SKM-1 (cell line): ENCODE results near the gene GIPC3.

Experiments used
- DNase-seq: peaks from one replicate; lab custom pipeline; 2025; ENCODE audit not compliant: unreplicated experiment; lab: John Stamatoyannopoulos, UW

Gene GIPC3

DNA sequence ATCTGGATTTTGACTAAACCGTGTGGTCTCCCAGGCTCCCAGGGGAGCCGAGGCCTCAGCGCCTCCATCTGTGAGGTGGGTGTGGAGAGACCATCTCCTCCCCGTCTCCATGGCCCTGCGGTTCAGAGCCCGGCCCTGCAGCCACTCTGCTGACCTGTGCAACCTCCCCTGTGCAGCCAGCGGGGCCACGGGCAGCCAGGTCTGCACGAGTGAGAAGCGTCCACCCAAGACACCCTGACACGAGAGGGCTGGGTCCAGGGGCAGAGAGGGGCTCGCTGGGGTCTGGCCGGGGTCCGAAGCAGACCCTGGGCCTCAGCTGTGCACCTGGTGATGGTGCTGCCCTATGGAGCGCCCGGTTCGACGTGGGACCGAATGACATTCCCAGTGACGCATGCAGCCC, 51.7 kb downstream of the GIPC3 start:
- no peak for DNase-seq

DNA sequence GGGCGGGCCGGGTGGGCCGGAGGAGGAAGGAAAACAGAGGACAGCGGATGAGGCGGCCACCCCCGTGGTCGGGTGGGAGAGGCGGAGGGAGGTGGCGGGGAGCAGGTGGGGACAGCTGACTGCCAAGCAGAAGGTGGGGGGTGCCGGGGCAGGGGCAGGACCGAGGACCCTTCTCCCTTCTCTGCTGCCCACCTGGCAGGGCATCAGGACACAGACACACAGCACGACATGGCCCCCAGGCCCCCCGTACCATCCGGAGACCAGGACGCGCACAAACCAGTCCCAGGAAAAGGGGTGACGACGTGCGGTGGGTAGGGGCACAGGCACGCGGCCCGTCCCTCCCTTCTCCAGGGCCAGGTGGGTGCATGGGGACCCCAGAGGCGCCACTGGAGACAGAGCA, 52.3 kb downstream of the GIPC3 start:
- no peak for DNase-seq

DNA sequence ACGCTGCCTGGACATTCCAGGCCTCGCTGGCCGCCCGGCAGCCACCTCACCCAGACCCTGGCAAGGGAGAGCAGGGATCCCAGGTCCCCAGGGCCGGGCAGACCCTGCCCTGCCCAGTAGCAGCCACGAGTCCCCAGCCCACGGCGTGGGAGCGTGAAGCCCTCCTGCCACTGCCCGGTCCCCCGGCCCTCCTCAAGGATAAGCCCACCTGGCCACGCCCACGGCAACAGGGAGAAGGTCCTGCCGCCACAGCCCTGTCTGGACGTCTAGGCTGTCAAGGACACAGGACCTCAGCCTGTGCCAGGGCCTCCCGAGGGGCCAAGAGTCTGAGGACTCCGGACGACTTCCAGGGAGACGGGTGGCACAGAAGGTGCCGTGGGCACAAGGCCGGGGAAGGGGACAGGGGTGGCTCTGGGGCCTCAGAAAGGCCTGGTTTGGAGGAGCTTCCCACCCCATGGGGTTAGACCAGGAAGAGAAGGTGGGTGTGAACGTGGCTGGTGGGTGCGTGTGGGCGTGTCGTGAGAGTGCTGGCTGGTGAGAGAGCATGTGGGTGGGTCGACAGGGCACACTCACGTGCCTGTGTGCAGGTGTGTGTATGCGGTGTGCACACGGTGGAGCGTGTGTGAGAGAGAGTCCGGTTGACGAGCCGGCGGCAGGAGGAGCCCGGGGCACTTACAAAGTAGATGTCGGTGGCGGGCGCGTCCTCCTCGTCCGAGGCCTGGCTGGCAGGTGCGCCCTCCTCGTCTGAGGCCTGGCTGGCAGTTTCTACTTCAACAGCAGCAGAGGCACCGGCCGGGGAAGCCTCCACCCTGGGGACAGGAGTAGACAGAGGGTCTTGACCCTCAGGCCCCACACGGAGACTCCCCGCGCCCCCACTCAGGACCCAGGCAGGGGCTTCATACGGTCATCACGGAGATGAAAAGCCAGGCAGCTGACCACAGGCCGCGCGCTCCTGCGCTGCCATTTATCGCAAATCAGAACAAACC, 53.2 kb downstream of the GIPC3 start:
- no peak for DNase-seq

DNA sequence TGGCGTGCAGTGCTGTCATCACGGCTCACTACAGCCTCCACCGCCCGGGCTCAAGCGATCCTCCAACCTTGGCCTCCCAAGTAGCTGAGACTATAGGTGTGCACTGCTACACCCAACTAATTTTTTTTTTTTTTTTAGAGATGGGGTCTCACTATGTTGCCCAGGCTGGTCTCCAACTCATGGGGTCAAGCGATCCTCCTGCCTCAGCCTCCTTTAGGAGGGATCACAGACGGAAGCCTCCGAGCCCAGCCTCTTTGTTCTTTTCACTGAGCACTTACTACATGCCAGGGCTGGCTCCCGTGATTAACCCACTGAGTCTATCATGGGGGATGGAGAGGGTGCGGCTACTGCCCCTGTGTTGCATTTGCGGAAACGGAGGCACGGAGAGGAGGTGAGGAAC, 54.2 kb downstream of the GIPC3 start:
- DNase-seq, result no peak

DNA sequence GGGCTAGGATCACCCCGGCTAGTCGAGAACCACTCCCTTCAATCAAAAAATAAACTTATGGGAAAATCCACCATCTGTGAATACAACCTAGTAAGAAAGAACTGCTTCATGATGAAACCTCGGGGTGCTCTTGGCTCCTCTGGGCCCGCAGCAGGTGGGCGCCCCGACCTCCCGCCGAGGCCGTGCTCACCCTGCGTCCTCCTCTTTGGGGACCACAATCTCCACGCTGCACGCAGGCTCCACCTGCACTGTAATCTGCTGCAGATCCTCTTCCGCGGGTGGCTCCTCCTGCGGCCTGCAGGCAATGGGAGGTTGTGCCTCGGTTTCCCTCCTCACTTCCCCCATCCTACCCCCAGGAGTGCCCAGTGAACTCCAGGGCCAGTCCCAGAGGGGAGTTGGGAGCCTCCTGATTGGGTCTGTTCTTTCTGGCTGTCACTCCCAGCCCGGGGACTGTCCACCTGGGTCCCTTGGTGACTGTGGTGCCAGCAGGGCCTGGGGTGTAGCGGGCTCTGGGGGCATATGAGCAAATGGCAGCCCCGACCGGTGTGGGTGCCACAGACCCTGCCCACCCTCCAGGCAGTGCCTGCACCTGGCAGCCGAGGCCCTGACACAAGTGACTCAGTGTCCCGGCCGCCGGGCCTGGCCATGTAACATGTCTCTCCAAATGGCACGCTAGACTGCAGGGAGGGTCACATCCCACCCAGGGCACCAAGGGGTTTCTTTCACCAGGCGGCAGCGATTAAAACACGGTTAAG, 56.4 kb downstream of the GIPC3 start:
- DNase-seq, result no peak

DNA sequence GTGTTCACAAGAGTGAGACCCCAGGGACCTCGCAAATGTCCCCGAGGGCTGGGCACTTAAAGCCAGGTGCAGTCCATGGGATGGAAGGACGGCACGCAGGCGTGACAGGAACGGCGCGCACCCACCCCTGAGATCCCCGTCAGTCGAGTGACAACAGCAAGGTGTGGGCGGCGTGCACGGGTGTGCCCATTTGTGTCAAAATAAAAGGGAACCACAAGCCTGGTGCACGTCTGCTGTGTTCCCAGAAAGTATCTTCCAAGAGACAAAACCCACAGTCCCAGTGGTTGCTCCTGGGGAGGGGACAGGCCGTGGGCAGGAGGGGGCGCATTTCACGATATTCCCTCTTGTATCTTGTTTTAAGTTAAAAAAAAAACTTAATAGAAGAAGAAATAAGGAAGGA, 57.0 kb downstream of the GIPC3 start:
- DNase-seq, result no peak
